ENCODE data around the gene CAPN9.

The CAPN9 gene

DNA sequence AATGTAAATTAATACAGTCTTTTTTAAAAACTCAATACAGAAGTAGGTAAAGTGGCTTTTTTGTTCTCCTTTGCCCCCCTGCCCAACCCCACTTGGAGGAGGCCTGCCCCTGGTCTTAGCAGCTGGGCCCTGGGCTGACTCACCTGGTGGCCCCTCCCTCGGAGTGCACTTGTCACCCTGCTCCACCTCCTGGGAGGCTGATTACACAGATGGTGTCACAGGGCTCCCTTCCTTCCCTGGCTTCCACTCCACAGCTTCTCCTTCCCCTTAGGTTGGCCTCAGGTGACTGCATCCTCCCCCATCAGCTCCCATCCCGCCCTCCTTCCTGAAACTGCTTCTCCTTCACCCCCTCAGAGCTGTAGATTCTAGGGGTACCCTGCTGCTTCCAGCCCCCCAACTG lies 11.7 kb upstream of the CAPN9 start:
- no peak for DNase-seq (ENCODE audit: low read depth, low spot score)
- TF ChIP-seq POLR2AphosphoS5 (IDR thresholded peaks at IDR 0.05; ENCODE audit: borderline replicate concordance, low read depth, low read length) (no peak), FOXP2 (optimal IDR thresholded peaks at IDR 0.05; ENCODE audit: control extremely low read depth, extremely low read length, insufficient read depth) (no peak), EZH2 (IDR thresholded peaks at IDR 0.05) (no peak)
- no peaks in the 10 kb centered on the region for H3K36me3 ChIP-seq (ENCODE audit: insufficient read depth, low read length)
- H3K27ac ChIP-seq = no peak overlapping the region
- H3K9ac ChIP-seq (ENCODE audit: insufficient read length) = no peak overlapping the region
- H3K9me3 ChIP-seq (ENCODE audit: low read depth, low read length) = no peaks in the 10 kb centered on the region
- no peak overlapping the region for H3K4me3 ChIP-seq

DNA sequence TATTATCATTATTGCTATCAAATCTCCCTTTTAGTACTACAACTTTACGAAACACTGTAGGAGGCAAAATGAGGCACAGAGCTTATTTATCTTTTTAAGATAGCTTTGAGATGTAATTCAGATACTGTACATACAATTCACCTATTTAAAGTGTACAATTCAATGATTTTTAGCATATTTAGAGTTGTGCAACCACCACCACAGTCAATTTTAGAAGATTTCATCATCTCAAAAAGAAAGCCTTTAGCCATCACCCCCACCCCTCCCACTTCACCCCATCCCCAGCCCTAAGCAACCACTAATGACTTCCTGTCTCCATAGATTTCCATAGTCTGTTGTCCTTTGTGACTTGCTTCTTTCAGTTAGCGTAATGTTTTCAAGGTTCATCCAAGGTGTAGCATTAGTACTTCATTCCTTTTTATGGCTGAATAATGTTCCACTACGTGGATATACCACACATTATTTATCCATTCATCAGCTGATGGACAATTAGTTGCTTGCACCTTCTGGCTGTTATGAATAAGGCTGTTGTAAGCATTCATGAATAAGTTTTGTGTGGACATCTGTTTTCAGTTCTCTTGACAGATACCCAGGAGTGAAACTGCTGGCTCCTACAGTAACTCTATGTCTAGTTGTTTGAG lies 9.4 kb upstream of the CAPN9 start:
- no peak for DNase-seq (ENCODE audit: low read depth, low spot score)
- TF ChIP-seq FOXP2 (optimal IDR thresholded peaks at IDR 0.05; ENCODE audit: control extremely low read depth, extremely low read length, insufficient read depth) (no peak), POLR2AphosphoS5 (IDR thresholded peaks at IDR 0.05; ENCODE audit: borderline replicate concordance, low read depth, low read length) (no peak), EZH2 (IDR thresholded peaks at IDR 0.05) (no peak)
- Histone ChIP-seq H3K27ac (no peak overlapping the region), H3K36me3 (ENCODE audit: insufficient read depth, low read length) (no peaks in the 10 kb centered on the region), H3K9ac (ENCODE audit: insufficient read length) (no peak overlapping the region), H3K9me3 (ENCODE audit: low read depth, low read length) (no peaks in the 10 kb centered on the region), H3K4me3 (no peak overlapping the region)

DNA sequence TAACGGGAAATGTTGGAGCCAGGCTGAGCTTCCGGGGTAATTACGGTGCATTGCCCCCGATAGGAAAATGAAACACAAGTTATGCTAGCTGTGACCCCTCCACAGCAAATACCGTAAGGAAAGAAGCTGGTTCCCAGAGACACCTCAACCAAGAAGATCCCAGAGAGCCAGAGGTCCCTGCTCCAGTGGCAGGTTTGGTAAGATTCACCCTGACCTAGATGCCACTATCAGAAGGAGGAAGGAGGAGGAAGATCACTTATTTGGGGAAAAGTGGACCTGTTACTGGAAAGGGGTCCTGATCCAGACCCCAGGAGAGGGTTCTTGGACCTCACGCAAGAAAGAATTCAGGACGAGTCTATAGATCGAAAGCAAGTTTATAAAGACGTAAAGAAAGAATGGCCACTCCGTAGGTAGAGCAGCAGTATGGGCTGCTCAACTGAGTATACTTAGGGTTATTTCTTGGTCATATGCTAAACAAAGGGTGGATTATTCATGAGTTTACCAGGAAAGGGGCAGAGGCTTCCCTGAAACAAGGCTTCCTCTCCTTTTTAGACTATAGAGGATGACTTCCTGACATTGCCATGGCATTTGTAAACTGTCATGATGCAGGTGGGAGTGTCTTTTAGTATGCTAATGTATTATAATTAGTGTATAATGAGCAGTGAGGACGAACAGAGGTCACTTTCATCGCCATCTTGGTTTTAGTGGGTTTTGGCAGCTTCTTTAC lies 7.5 kb upstream of the CAPN9 start:
- TF ChIP-seq POLR2AphosphoS5 (IDR thresholded peaks at IDR 0.05; ENCODE audit: borderline replicate concordance, low read depth, low read length) (no peak), EZH2 (IDR thresholded peaks at IDR 0.05) (no peak), FOXP2 (optimal IDR thresholded peaks at IDR 0.05; ENCODE audit: control extremely low read depth, extremely low read length, insufficient read depth) (no peak)
- H3K9ac ChIP-seq (ENCODE audit: insufficient read length) = no peak overlapping the region

DNA sequence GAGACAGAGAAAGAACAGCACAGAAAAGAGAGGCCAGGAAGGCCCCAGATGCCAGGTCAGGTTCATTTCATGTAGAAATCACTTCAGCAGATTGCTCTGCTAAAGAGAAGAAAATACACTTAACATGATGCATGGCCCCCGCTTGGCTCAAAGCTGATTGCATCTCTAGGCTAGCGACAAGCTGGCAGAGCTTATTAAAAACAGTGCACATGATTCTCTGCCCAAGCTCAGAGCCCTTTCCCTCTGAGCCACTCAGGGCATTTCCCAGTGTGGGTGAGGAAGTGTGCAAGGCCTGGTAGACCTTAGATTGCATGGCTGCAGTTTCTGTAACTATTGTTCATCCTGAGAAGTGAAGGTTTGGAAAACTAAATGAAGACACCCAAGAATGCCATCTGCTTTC lies 3.3 kb upstream of the CAPN9 start:
- no peak overlapping the region for H3K4me3 ChIP-seq
- TF ChIP-seq EZH2 (IDR thresholded peaks at IDR 0.05) = no peak
- H3K27ac ChIP-seq = no peak overlapping the region
- no peaks in the 10 kb centered on the region for H3K9me3 ChIP-seq (ENCODE audit: low read depth, low read length)
- no peak overlapping the region for H3K9ac ChIP-seq (ENCODE audit: insufficient read length)
- DNase-seq (ENCODE audit: low read depth, low spot score) = no peak
- H3K36me3 ChIP-seq (ENCODE audit: insufficient read depth, low read length) = no peaks in the 10 kb centered on the region

More for the DNA sequence above, 7.5 kb upstream of the CAPN9 start:
- no peak for DNase-seq (ENCODE audit: low read depth, low spot score)
- Histone ChIP-seq H3K4me3 (no peak overlapping the region), H3K27ac (no peak overlapping the region), H3K9me3 (ENCODE audit: low read depth, low read length) (no peaks in the 10 kb centered on the region), H3K36me3 (ENCODE audit: insufficient read depth, low read length) (no peaks in the 10 kb centered on the region)

DNA sequence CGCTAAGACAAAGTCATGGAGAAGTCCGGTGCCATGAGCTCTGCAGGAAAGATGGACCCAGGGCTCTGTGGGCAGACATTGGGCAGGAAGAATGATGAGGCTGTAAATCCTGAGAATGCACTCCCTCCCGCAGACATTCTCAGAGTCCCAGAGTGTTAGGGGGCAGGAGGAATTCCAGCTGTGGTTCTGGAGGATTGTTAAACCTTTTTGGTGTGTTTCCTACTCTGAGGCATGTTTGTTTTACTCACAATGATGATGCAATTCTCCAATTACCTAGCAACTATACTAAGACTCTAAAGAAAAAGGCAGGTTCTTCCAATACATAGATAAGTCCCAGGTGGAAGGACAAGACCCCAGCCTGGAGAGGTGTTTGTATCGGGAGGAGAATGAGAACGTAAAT lies 2.8 kb upstream of the CAPN9 start:
- TF ChIP-seq FOXP2 (optimal IDR thresholded peaks at IDR 0.05; ENCODE audit: control extremely low read depth, extremely low read length, insufficient read depth) (no peak), EZH2 (IDR thresholded peaks at IDR 0.05) (no peak), POLR2AphosphoS5 (IDR thresholded peaks at IDR 0.05; ENCODE audit: borderline replicate concordance, low read depth, low read length) (no peak)
- H3K9ac ChIP-seq (ENCODE audit: insufficient read length) = no peak overlapping the region
- no peak for DNase-seq (ENCODE audit: low read depth, low spot score)
- no peak overlapping the region for H3K27ac ChIP-seq
- H3K9me3 ChIP-seq (ENCODE audit: low read depth, low read length) = no peaks in the 10 kb centered on the region
- no peaks in the 10 kb centered on the region for H3K36me3 ChIP-seq (ENCODE audit: insufficient read depth, low read length)
- no peak overlapping the region for H3K4me3 ChIP-seq

DNA sequence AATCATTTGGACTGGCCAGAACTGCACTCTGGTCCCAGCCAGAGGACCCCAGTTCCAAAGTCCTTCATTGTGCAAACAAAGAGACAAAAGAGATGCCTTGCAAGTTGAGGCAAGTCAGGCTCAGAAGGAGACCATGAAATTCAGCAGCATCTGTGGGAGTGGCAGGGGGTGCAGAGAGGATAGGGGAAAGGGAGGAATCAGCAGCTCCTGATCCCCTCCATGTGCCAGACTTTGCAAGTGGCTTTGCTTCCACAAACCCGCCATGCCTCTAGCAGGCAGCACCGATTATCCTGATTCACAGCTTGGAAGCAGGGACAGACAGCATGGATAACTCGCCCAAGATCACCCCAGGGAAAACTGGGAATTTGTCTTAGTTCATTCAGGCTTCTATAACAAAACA lies 2.1 kb upstream of the CAPN9 start:
- no peak for DNase-seq (ENCODE audit: low read depth, low spot score)
- TF ChIP-seq POLR2AphosphoS5 (IDR thresholded peaks at IDR 0.05; ENCODE audit: borderline replicate concordance, low read depth, low read length) (no peak), FOXP2 (optimal IDR thresholded peaks at IDR 0.05; ENCODE audit: control extremely low read depth, extremely low read length, insufficient read depth) (no peak), EZH2 (IDR thresholded peaks at IDR 0.05) (no peak)
- Histone ChIP-seq H3K9ac (ENCODE audit: insufficient read length) (no peak overlapping the region), H3K27ac (no peak overlapping the region), H3K4me3 (no peak overlapping the region), H3K9me3 (ENCODE audit: low read depth, low read length) (no peaks in the 10 kb centered on the region), H3K36me3 (ENCODE audit: insufficient read depth, low read length) (no peaks in the 10 kb centered on the region)

DNA sequence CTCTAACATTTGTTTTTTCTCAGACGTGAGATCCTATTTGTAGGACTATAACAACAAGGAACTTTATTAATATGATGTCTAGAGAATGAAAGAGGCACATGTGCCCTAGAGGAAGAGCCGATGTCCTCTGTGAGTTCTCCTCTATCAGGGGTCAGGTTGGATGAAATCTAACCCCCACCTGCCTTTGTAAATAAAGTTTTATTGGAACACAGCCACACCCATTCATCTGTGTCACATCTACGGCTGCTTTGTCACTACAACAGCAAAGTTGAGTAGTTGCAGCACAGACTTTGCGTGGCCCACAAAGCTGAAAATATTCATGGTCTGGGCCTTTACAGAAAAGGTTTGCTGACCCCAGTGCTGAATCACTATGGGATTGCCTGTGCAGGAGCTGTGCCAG lies 571 bp upstream of the CAPN9 start:
- DNase-seq (ENCODE audit: low read depth, low spot score) = no peak
- Histone ChIP-seq H3K9me3 (ENCODE audit: low read depth, low read length) (no peaks in the 10 kb centered on the region), H3K27ac (no peak overlapping the region), H3K36me3 (ENCODE audit: insufficient read depth, low read length) (no peaks in the 10 kb centered on the region), H3K4me3 (no peak overlapping the region), H3K9ac (ENCODE audit: insufficient read length) (no peak overlapping the region)
- TF ChIP-seq EZH2 (IDR thresholded peaks at IDR 0.05) (no peak), FOXP2 (optimal IDR thresholded peaks at IDR 0.05; ENCODE audit: control extremely low read depth, extremely low read length, insufficient read depth) (no peak), POLR2AphosphoS5 (IDR thresholded peaks at IDR 0.05; ENCODE audit: borderline replicate concordance, low read depth, low read length) (no peak)

DNA sequence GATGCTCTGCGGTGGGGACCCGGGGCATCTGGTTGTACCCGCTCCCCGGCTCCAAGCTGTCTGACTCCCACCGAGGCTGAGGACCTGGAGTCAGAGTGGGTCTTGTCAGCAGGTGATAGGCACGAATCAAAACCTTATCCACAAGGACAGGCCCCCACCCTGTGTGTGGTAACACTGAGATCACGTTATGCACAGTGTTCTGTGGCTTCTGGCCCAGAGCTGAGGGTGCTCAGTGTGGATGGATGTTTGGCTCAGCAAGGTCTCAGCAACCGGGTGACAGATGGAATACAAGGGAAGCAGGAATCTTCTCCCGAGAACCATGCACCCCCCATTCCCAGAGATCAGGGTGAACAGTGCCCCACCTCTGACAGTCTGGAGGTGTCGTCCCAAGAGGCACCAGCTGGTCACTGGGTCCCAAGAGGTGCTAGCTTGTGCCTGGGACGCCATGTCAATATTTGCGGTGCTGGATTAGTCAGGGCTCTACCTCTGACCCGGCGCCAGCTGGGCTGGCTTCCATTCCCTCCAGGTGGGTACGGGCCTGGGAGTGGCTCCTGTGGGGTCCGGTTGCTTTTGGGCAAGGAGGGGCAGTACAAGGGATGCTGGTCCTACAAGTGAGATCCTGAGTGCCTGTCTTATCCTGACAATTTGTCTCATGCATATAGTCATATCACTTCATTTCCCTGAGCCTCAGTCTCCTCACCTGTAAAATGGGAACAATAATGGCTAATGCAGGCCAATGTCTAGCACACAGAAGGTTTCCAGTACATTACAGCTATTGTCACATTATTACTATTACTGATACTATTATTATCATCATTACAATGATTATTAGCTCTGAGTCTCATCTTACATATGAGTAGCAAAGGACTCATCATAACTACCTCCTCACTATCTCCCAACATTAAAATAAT lies 957 bp downstream of the CAPN9 start:
- DNase-seq (ENCODE audit: low read depth, low spot score) = no peak
- Histone ChIP-seq H3K9me3 (ENCODE audit: low read depth, low read length) (no peaks in the 10 kb centered on the region), H3K9ac (ENCODE audit: insufficient read length) (no peak overlapping the region), H3K27ac (no peak overlapping the region), H3K4me3 (no peak overlapping the region), H3K36me3 (ENCODE audit: insufficient read depth, low read length) (no peaks in the 10 kb centered on the region)
- no peak for TF ChIP-seq POLR2AphosphoS5 (IDR thresholded peaks at IDR 0.05; ENCODE audit: borderline replicate concordance, low read depth, low read length)
- no peak for TF ChIP-seq FOXP2 (optimal IDR thresholded peaks at IDR 0.05; ENCODE audit: control extremely low read depth, extremely low read length, insufficient read depth)
- TF ChIP-seq EZH2 (IDR thresholded peaks at IDR 0.05) = no peak

Measured in SK-N-MC (cell line).